Esophagus squamous epithelium (tissue), 5 donors: ENCODE results near the gene ARL4A. TPM values are rescaled to one million over a fixed set of nuclear protein-coding genes. Genes with fewer than 3 reads are reported as not detected.
"Not testable (repeated sequence)": the region's sequence is repeated elsewhere in the genome, so short reads cannot be mapped to it uniquely, and the experiment has no call there.

Source experiments
- DNase-seq: peaks from one replicate; lab custom pipeline; 2025; lab: John Stamatoyannopoulos, UW
- H3K27ac ChIP-seq, 4 donors: fragments of 200-600 bp; sonication (generic); one replicate each; pipeline ENCODE4 v1.5.1; 2016 to 2019; ENCODE audit warnings: mild to moderate bottlenecking in 1 of 4
- H3K27me3 ChIP-seq, 4 donors: fragments of 200-600 bp; sonication (generic); 1 replicate in 3 of 4; 2 replicates in 1 of 4; pipeline versions ENCODE4 v1.5.1 to v1.6.0; 2017 to 2021; ENCODE audit warnings: antibody characterized with exemption in 1 of 4
- H3K36me3 ChIP-seq, 3 donors: fragments of 200-600 bp; sonication (generic); one replicate each; pipeline ENCODE4 v1.5.1; 2016 to 2019
- H3K4me1 ChIP-seq, 3 donors: fragments of 200-600 bp; sonication (generic); one replicate each; pipeline ENCODE4 v1.5.1; 2017 to 2019
- H3K4me3 ChIP-seq, 4 donors: fragments of 200-600 bp; sonication (generic); 1 replicate in 3 of 4; 2 replicates in 1 of 4; pipeline ENCODE4 v1.5.1; 2016 to 2019; ENCODE audit warnings: mild to moderate bottlenecking in 2 of 4, moderate library complexity in 1 of 4
- H3K9me3 ChIP-seq, 3 donors: fragments of 200-600 bp; sonication (generic); one replicate each; pipeline ENCODE4 v1.5.1; 2016 to 2019
- POLR2A ChIP-seq, 4 donors: fragments of 450-650 bp; IDR thresholded peaks; one replicate each; pipeline ENCODE4 v1.6.1; 2017; ENCODE audit warnings: antibody characterized with exemption in 4 of 4, mild to moderate bottlenecking in 4 of 4, moderate library complexity in 3 of 4
- WGBS, 2 donors: methylation state at CpG; one replicate each; pipeline ENCODE4 v1.1.5; 2018; 5-methylcytosine and 5-hydroxymethylcytosine counted together
- intact Hi-C: fragments of 100-400 bp; cut with DNase I; formaldehyde crosslinking; loops from one replicate; pipeline ENCODE4 v1.15.0; 2022
- total RNA-seq, 4 donors: library from RNA; depleted of rRNA; stranded (reverse); fragments of >200 nt; gene quantifications; one replicate each; pipeline ENCODE4 v1.1.0, GENCODE V29; 2016
- TF ChIP-seq, protein P1 (sequence below), 6 experiments: fragments of 450-650 bp in 4 of 6; fragments of 200-600 bp in 2 of 6; sonication (generic) in 2 of 6; IDR thresholded peaks; one replicate each; pipeline ENCODE4 v1.5.1; 2016 to 2019; ENCODE audit warnings: antibody characterized with exemption in 6 of 6, mild to moderate bottlenecking in 4 of 6, moderate library complexity in 4 of 6
- donor health status: DM: yes; HTN: yes; CAD: no.

Gene ARL4A
- total RNA-seq, 4 donors from 2014 or later: 40.5 to 102 (median 48.5) TPM

- Histone ChIP-seq H3K27ac (no peak overlapping the region), H3K9me3 (no peaks in the 10 kb centered on the region), H3K27me3 (no peaks in the 10 kb centered on the region), H3K4me1 (peaks cover 0 to 19% (median 0%) of the 10 kb centered on the region in 3 donors), H3K4me3 (no peak overlapping the region), H3K36me3 (peaks cover 0 to 30% (median 0%) of the 10 kb centered on the region in 3 donors)
- no peak for DNase-seq
- 86 to 90% methylated on average over 2 to 3 of the region's 3 CpGs for WGBS, 2 donors
- intact Hi-C loops: loop anchor here (5.0 kb wide), 1 partner anchor 41 kb away; no protein-coding TSS in a partner anchor
- TF ChIP-seq, protein P1, sequence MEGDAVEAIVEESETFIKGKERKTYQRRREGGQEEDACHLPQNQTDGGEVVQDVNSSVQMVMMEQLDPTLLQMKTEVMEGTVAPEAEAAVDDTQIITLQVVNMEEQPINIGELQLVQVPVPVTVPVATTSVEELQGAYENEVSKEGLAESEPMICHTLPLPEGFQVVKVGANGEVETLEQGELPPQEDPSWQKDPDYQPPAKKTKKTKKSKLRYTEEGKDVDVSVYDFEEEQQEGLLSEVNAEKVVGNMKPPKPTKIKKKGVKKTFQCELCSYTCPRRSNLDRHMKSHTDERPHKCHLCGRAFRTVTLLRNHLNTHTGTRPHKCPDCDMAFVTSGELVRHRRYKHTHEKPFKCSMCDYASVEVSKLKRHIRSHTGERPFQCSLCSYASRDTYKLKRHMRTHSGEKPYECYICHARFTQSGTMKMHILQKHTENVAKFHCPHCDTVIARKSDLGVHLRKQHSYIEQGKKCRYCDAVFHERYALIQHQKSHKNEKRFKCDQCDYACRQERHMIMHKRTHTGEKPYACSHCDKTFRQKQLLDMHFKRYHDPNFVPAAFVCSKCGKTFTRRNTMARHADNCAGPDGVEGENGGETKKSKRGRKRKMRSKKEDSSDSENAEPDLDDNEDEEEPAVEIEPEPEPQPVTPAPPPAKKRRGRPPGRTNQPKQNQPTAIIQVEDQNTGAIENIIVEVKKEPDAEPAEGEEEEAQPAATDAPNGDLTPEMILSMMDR (IDR thresholded peaks at IDR 0.05): no peak
- no peak for TF ChIP-seq POLR2A (IDR thresholded peaks at IDR 0.05)
Observed at GRCh38 chr7:12641196-12641595, 46.2 kb upstream of the ARL4A start.

GRCh38 chr7:12642508-12642907, 44.9 kb upstream of the ARL4A start:
- intact Hi-C loops: loop anchor here (5.0 kb wide), 1 partner anchor 40 kb away; no protein-coding TSS in a partner anchor
- TF ChIP-seq, protein P1 (IDR thresholded peaks at IDR 0.05): no peak

GRCh38 chr7:12643001-12643643, 44.3 kb upstream of the ARL4A start:
- no peak for TF ChIP-seq POLR2A (IDR thresholded peaks at IDR 0.05)
- TF ChIP-seq, protein P1 (IDR thresholded peaks at IDR 0.05): no peak
- H3K4me3 ChIP-seq: no peak overlapping the region
- peak overlapping the region in 1 of 4 donors; percentile 28 for H3K27ac ChIP-seq
- peaks cover 0 to 24% (median 2%) of the 10 kb centered on the region in 3 donors for H3K4me1 ChIP-seq
- no peaks in the 10 kb centered on the region for H3K9me3 ChIP-seq
- H3K27me3 ChIP-seq: no peaks in the 10 kb centered on the region
- intact Hi-C loops: loop anchor here (5.0 kb wide), 1 partner anchor 39 kb away; no protein-coding TSS in a partner anchor
- 66 to 76% methylated on average over 3 of the region's 3 CpGs for WGBS, 2 donors
- H3K36me3 ChIP-seq: peaks cover 0 to 30% (median 0%) of the 10 kb centered on the region in 3 donors
- no peak for DNase-seq

More at GRCh38 chr7:12642508-12642907, 44.9 kb upstream of the ARL4A start:
- 85 to 97% methylated on average over 5 of the region's 5 CpGs for WGBS, 2 donors
- H3K9me3 ChIP-seq: no peaks in the 10 kb centered on the region
- no peak for DNase-seq
- no peak overlapping the region for H3K4me3 ChIP-seq
- H3K4me1 ChIP-seq: peaks cover 0 to 22% (median 2%) of the 10 kb centered on the region in 3 donors
- peaks cover 0 to 30% (median 0%) of the 10 kb centered on the region in 3 donors for H3K36me3 ChIP-seq
- no peaks in the 10 kb centered on the region for H3K27me3 ChIP-seq
- H3K27ac ChIP-seq: no peak overlapping the region

DNA sequence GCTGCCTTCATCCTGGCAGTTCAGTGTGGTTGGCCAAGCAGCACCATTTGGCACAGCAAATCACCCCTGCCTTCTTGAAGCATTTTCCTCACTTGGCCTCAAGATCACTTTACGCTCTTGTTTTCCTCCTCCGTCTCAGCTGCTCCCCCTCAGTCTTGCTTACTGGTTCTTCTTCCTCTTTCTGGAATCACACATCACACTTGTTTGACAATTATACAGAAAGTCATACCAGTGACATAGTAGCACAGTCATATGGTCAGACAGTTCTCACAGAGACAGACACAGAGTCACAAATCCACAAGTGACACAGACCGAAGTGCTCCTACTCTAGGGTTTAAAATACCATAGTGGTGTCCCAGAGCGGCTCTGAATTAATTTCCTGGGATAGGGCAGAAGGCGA, 43.8 kb upstream of the ARL4A start:
- H3K36me3 ChIP-seq: peaks cover 0 to 30% (median 0%) of the 10 kb centered on the region in 3 donors
- H3K27me3 ChIP-seq: no peaks in the 10 kb centered on the region
- WGBS, 2 donors: 81 to 87% methylated on average over 5 of the region's 5 CpGs
- DNase-seq: no peak
- H3K4me1 ChIP-seq: peaks cover 0 to 23% (median 2%) of the 10 kb centered on the region in 3 donors
- TF ChIP-seq POLR2A (IDR thresholded peaks at IDR 0.05): no peak
- TF ChIP-seq, protein P1 (IDR thresholded peaks at IDR 0.05): no peak
- H3K27ac ChIP-seq: peak overlapping the region in 1 of 4 donors; percentile 28
- no peaks in the 10 kb centered on the region for H3K9me3 ChIP-seq
- H3K4me3 ChIP-seq: no peak overlapping the region
- intact Hi-C loops: loop anchor here (5.0 kb wide), 1 partner anchor 39 kb away; no protein-coding TSS in a partner anchor

DNA sequence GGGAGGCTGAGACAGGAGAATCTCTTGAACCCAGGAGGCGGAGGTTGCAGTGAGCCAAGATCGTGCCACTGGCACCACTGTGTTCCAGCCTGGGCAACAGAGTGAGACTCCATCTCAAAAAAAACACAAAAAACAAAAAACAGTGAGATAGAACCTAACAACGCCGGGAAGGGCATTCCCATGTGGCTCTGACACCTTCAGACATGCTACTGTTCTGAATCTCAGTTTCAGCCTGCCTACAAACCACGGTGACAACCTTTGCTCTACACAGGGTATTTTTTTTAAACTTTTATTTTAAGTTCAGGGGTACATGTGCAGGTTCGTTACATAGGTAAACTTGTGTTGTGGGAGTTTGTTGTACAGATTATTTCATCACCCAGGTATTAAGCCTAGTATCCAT, 42.2 kb upstream of the ARL4A start:
- Histone ChIP-seq H3K4me1 (peaks cover 0 to 27% (median 2%) of the 10 kb centered on the region in 3 donors), H3K36me3 (peaks cover 0 to 28% (median 0%) of the 10 kb centered on the region in 3 donors)
- DNase-seq, H3K9me3 ChIP-seq, H3K27ac ChIP-seq, H3K4me3 ChIP-seq, intact Hi-C loops, H3K27me3 ChIP-seq: not testable (repeated sequence)
- WGBS, 2 donors: 82 to 89% methylated on average over 6 of the region's 6 CpGs
